Caki2 (cell line): ENCODE results near the gene LIPC. TPM values are rescaled to one million over a fixed set of nuclear protein-coding genes. Genes with fewer than 3 reads are reported as not detected.
A peak's percentile ranks its signal among the peaks of the same experiment; 100 is the strongest.

Experiments
- DNase-seq: peaks from one replicate; pipeline ENCODE4 v3.0.0-alpha.2; 2015; ENCODE audit warnings: low read depth
- in situ Hi-C: cut with HindIII; loops from 2 replicates; pipeline ENCODE4 v1.10.0; 2016; ENCODE audit warnings: low sequenced_read_pairs, low pct_unique_long_range_greater_than_20kb, mixed read lengths
- total RNA-seq: library from RNA; depleted of rRNA; stranded (reverse); fragments of >200 nt; shearing (Covaris generic); gene quantifications from 2 replicates; pipeline ENCODE4 v1.2.3, GENCODE V29; 2014; ENCODE audit warnings: low replicate concordance

Gene LIPC
- total RNA-seq, 1 experiment from 2014 or later: 4.0 TPM

GRCh38 chr15:58425834-58426233 lies 6.0 kb upstream of the LIPC start:
- in situ Hi-C loops: no loop called here
- DNase-seq: no peak

GRCh38 chr15:58426501-58426900 lies 5.3 kb upstream of the LIPC start:
- in situ Hi-C loops: no loop called here
- no peak for DNase-seq

- in situ Hi-C loops: no loop called here
- no peak for DNase-seq
These were observed 3.8 kb upstream of the LIPC start for GRCh38 chr15:58427987-58428386.

DNA sequence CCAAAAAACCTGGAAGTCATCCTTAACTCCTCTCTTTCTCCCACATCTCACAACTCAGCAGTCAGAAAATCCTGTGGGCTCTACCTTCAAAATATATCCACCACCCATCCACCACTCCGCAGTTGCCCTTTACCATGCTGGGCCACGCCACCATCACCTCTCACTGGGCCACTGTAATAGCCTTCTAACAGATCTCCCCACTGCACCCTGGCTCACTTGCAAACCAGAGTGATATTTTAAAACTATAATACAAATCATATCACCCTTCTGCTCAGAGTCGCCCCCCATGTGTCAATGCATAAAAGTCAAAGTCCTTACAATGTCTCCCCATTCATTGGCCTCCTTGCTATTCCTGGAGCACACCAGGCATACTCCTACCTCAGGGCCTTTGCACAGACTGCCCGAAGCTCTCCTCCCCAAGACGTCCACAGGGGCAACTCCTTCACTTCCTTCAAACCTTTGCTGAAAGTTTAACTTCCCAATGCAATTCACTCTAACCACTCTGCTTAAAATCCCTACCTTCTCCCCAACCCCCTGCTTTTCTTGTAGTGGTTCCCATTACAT lies 1.5 kb upstream of the LIPC start:
- DNase-seq: no peak
- in situ Hi-C loops: no loop called here

- in situ Hi-C loops: no loop called here
- no peak for DNase-seq
These were observed 610 bp downstream of the LIPC start for GRCh38 chr15:58432401-58432800.

DNA sequence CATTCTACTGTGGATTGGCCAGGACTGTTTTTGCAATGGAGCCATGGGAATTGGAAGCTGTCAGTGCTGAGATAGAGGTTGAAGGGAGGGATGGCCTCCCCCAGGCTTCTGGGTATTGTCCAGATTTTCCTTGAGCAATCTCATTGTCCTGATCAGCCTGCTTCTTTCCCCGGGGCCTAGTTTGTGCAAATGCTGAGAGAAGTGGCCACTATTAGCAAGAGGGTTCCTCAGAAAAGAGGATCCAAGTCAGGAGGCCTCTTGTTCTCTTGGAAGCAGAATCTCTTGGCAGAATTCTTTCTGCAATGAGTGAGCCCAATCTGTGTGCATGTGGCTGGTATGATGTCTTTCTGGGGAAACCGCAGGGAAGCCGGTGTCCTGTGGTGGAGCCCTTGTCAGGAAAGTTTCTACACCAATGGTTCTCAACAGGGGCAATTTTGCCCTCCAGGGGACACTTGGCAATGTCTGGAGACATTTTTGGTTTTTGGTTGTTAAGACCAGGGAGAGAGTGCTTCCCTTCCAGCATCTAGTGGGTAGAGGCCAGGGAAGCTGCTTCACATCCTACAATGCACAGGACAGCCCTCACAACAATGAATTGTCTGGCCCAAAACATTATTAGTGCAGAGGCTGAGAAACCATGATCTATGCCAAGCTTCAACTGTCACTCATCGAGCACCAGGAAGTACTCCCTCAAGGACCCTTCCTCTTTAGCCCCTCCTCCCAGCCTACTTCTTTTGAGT lies 2.0 kb downstream of the LIPC start:
- in situ Hi-C loops: no loop called here
- no peak for DNase-seq

- in situ Hi-C loops: no loop called here
These were observed 2.6 kb downstream of the LIPC start for GRCh38 chr15:58434334-58434875.

DNA sequence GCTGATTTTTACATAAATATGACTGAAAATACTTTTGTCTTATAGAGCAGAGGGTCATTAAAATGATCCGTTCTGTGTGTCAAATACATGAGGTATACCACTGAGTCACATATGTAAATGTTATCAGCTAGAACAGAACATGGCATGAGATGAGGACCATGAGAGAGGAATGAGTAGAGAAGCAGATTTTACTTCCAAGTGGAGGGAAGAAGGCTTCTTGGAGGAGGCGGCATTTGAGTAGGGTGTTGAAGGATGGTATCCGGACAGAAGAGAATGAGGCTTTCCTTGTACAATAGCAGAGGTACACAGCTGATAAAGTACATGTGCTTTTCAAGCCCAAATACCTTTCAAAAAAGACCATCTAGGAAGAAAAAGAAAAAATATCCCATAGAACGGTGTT lies 4.8 kb downstream of the LIPC start:
- in situ Hi-C loops: no loop called here
- no peak for DNase-seq

More at GRCh38 chr15:58434334-58434875, 2.6 kb downstream of the LIPC start:
- no peak for DNase-seq

DNA sequence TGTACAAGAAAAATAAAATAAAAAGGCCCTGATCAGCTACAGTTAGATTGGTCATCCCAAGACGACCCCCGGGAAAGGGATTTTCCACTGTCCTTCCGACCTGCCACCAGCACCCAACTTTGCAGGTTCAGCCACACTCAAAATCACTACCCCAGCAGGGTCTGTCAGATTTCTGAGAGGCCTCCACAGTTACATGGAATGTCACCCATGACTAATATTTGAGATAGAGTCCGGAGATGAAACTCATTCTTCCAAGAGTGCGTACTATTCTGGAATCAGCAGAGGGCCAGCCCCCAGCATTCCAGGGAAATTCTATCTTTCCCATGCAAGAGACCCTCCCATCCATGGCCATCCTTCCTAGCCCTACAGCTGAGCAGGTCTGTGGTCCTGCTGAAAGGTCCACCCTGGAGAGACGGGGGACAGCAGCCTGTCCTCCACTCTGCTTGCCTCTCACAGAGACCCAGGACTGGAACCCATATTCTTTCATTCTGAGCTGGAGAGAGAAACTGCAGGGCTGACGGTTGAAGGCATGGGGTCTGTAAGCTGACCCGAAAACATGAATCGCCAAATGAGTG lies 5.8 kb downstream of the LIPC start:
- in situ Hi-C loops: no loop called here

GRCh38 chr15:58438111-58438510 lies 6.3 kb downstream of the LIPC start:
- no peak for DNase-seq
- in situ Hi-C loops: no loop called here

More for the DNA sequence above, 5.8 kb downstream of the LIPC start:
- DNase-seq: no peak

- no peak for DNase-seq
- in situ Hi-C loops: no loop called here
These were observed 7.2 kb downstream of the LIPC start for GRCh38 chr15:58438956-58439355.

GRCh38 chr15:58440158-58440910 lies 8.5 kb downstream of the LIPC start:
- in situ Hi-C loops: no loop called here
- peak; percentile 93 for DNase-seq

- DNase-seq: no peak
- in situ Hi-C loops: no loop called here
These were observed 9.1 kb downstream of the LIPC start for GRCh38 chr15:58440922-58441321.

GRCh38 chr15:58441376-58442070 lies 9.7 kb downstream of the LIPC start:
- in situ Hi-C loops: no loop called here
- no peak for DNase-seq

GRCh38 chr15:58442122-58442521 lies 10.3 kb downstream of the LIPC start:
- in situ Hi-C loops: no loop called here
- peak; percentile 23 for DNase-seq

- in situ Hi-C loops: no loop called here
These were observed 11.5 kb downstream of the LIPC start for GRCh38 chr15:58443308-58443707.

GRCh38 chr15:58444056-58444455 lies 12.3 kb downstream of the LIPC start:
- DNase-seq: peak; percentile 68
- in situ Hi-C loops: no loop called here

More at GRCh38 chr15:58443308-58443707, 11.5 kb downstream of the LIPC start:
- no peak for DNase-seq

DNA sequence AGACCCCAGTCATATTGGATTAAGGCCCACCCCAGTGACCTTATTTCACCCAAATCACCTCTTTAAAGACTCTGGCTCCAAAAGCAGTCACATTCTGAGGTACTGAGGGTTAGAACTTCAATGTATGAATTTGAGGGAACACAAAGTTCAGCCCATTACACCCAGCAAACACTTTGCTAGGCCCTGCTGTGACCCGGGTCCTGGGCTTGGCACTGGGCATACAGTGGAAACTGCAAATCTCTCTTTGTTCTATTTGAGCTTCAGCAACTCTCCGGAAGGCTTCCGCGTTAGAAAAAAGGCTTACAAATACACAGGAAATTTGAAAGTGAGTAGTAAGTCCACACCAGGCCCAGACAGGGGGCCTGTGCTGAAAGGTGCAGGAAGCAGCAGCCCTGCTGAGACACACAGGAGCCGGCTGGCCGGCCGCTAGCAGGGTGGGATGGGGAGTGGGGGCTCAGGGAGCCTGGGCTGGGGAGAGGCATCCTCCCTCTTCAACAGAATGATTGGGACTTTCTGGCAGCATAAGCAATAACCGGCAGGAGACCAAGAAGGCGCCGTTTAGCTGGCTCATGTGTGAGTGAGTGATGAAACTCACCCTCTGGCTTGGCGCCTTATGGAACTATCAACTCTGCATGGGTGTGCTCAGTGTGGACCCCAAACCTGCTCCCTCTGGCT lies 13.0 kb downstream of the LIPC start:
- no peak for DNase-seq
- in situ Hi-C loops: no loop called here
